ENCODE data around the gene IGSF22. TPM values are rescaled to one million over a fixed set of nuclear protein-coding genes. Genes with fewer than 3 reads are reported as not detected.
"Not testable (repeated sequence)": the region's sequence is repeated elsewhere in the genome, so short reads cannot be mapped to it uniquely, and the experiment has no call there.

Gene IGSF22
- total and polyA plus RNA-seq, 2 experiments from 2014 or later, result 0.03 to 0.82 TPM

DNA sequence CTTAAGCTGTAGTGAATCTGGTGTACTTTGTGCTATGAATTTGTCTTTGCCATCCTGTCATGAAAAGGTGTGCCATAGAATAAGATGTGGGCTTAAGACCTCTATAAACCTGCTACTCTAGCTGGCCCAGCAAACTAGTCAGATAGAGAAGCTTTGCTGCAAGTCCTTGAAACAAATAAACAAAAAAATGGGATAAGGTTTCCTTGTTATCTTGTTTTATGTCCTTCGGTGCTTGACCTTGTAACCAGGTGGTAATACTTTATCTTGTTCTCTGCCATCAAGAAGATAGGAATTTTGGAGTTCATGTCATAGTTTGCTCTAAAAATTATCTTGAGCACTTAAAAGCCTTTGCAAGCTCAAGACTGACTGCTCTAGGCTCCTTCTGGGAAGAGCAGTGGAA is 41.7 kb downstream of the IGSF22 start:
- Histone ChIP-seq H3K27ac (peak overlapping the region; percentile 11), H3K36me3 (no peaks in the 10 kb centered on the region), H3K4me1 (ENCODE audit: low read depth) (peaks cover 6% of the 10 kb centered on the region), H3K27me3 (no peaks in the 10 kb centered on the region), H3K9me3 (ENCODE audit: low read depth) (no peaks in the 10 kb centered on the region), H3K4me3 (no peak overlapping the region)
- TF ChIP-seq, protein P1, sequence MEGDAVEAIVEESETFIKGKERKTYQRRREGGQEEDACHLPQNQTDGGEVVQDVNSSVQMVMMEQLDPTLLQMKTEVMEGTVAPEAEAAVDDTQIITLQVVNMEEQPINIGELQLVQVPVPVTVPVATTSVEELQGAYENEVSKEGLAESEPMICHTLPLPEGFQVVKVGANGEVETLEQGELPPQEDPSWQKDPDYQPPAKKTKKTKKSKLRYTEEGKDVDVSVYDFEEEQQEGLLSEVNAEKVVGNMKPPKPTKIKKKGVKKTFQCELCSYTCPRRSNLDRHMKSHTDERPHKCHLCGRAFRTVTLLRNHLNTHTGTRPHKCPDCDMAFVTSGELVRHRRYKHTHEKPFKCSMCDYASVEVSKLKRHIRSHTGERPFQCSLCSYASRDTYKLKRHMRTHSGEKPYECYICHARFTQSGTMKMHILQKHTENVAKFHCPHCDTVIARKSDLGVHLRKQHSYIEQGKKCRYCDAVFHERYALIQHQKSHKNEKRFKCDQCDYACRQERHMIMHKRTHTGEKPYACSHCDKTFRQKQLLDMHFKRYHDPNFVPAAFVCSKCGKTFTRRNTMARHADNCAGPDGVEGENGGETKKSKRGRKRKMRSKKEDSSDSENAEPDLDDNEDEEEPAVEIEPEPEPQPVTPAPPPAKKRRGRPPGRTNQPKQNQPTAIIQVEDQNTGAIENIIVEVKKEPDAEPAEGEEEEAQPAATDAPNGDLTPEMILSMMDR (IDR thresholded peaks at IDR 0.05; ENCODE audit: low read depth, low read length), result no peak
- no peak for DNase-seq (ENCODE audit: low read depth in 1 of 2, low spot score in 1 of 2)

DNA sequence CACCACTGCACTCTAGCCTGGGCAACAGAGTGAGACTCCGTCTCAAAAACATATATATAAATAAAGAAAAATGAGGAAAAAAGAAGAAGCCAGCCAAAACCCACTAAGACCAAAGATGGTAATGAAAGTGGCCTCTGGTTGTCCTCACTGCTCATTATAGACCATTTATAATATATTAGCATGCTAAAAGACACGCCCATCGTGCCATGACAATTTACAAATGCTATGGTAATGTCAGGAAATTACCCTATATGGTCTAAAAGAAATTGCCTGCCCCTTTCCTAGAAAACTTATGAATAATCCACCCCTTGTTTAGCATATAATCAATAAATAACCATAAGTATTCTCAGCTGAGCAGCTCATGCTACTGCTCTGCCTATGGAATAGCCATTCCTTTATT is 43.5 kb downstream of the IGSF22 start:
- no peak for DNase-seq (ENCODE audit: low read depth in 1 of 2, low spot score in 1 of 2)
- no peaks in the 10 kb centered on the region for H3K27me3 ChIP-seq
- H3K9me3 ChIP-seq (ENCODE audit: low read depth), result no peaks in the 10 kb centered on the region
- H3K36me3 ChIP-seq, result no peaks in the 10 kb centered on the region
- TF ChIP-seq, protein P1 (IDR thresholded peaks at IDR 0.05; ENCODE audit: low read depth, low read length), result no peak
- peaks cover 6% of the 10 kb centered on the region for H3K4me1 ChIP-seq (ENCODE audit: low read depth)
- no peak overlapping the region for H3K27ac ChIP-seq
- no peak overlapping the region for H3K4me3 ChIP-seq

DNA sequence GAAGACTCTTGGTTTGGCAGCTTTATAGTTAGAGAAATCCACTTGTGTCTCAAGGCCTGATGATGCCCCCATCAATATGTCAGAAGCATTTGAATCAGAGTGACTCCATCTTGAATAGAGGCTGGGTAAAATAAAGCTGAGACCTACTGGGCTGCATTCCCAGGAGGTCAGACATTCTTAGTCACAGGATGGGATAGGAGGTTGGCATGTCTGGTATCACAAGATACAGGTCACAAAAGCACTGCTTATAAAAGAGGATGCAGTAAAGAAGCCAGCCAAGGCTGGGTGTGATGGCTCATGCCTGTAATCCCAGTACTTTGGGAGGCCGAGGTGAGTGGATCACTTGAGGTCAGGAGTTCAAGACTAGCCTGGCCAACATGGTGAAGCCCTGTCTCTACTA is 44.0 kb downstream of the IGSF22 start:
- not testable (repeated sequence) for H3K27me3 ChIP-seq; DNase-seq (ENCODE audit: low read depth in 1 of 2, low spot score in 1 of 2); H3K4me1 ChIP-seq (ENCODE audit: low read depth); H3K9me3 ChIP-seq (ENCODE audit: low read depth); H3K4me3 ChIP-seq; H3K27ac ChIP-seq; H3K36me3 ChIP-seq

DNA sequence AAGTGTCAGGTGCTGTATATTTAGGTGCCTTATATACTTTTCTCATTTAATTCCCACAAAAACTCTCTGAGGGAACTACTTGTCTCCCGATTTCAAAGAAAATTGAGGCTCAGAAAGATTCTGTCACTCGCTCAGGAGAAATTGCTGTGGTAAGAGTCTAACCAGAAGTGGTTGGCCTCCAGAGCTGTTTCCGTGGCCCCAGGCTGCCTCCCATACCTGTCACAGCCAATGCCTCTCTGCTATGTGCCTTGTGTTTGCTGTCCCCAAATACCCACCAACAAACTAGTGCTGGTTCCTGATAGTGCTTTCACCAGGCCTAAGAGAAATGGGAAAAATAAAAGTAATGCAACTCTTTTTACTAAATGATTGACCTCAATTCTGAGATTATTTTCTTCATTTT is 48.4 kb downstream of the IGSF22 start:
- TF ChIP-seq, protein P1 (IDR thresholded peaks at IDR 0.05; ENCODE audit: low read depth, low read length), result no peak
- H3K36me3 ChIP-seq, result no peaks in the 10 kb centered on the region
- no peak overlapping the region for H3K27ac ChIP-seq
- no peaks in the 10 kb centered on the region for H3K27me3 ChIP-seq
- no peaks in the 10 kb centered on the region for H3K4me1 ChIP-seq (ENCODE audit: low read depth)
- H3K4me3 ChIP-seq, result no peak overlapping the region
- no peak for DNase-seq (ENCODE audit: low read depth in 1 of 2, low spot score in 1 of 2)
- H3K9me3 ChIP-seq (ENCODE audit: low read depth), result no peaks in the 10 kb centered on the region

DNA sequence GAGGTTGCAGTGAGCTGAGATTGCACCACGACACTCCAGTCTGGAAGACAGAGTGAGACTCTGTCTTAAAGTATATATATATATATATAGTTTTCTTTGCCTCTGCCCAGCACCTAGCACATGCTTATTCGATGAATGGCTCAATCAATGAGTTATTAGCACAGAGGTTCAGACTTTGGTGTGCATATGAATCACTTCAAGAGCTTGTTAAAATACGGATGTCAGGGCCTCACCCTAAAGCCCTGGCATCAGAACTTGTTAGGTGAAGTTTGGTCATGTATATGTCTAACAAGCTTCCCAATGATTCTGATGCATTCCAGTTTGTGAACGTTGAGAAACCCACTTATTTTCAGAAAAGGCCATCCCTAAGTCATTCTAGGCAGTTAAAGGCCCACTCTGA is 49.2 kb downstream of the IGSF22 start:
- H3K27me3 ChIP-seq, result no peaks in the 10 kb centered on the region
- DNase-seq (ENCODE audit: low read depth in 1 of 2, low spot score in 1 of 2), result no peak
- H3K27ac ChIP-seq, result no peak overlapping the region
- H3K4me3 ChIP-seq, result no peak overlapping the region
- TF ChIP-seq, protein P1 (IDR thresholded peaks at IDR 0.05; ENCODE audit: low read depth, low read length), result no peak
- no peaks in the 10 kb centered on the region for H3K4me1 ChIP-seq (ENCODE audit: low read depth)
- H3K9me3 ChIP-seq (ENCODE audit: low read depth), result no peaks in the 10 kb centered on the region
- H3K36me3 ChIP-seq, result no peaks in the 10 kb centered on the region

DNA sequence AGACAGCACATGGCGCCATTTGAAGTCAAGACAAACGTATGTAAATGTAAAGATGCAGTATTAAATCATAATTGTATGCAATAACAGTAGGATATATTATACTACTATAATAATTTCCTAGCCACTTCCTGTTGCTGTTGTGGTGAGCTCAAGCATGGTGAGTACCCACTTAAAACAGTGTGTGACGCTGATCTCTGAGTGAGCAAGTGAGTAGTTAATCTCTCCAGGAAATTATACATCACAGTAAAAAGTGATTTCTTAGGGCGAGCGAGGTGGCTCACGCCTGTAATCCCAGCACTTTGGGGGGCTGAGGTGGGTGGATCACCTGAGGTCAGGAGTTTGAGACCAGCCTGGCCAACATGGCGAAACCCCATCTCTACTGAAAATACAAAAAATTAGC is 53.8 kb downstream of the IGSF22 start:
- DNase-seq (ENCODE audit: low read depth in 1 of 2, low spot score in 1 of 2), result peak in 1 of 2 donors; percentile 20
- H3K36me3 ChIP-seq; H3K4me1 ChIP-seq (ENCODE audit: low read depth); H3K9me3 ChIP-seq (ENCODE audit: low read depth); H3K4me3 ChIP-seq; H3K27me3 ChIP-seq; H3K27ac ChIP-seq: not testable (repeated sequence)

DNA sequence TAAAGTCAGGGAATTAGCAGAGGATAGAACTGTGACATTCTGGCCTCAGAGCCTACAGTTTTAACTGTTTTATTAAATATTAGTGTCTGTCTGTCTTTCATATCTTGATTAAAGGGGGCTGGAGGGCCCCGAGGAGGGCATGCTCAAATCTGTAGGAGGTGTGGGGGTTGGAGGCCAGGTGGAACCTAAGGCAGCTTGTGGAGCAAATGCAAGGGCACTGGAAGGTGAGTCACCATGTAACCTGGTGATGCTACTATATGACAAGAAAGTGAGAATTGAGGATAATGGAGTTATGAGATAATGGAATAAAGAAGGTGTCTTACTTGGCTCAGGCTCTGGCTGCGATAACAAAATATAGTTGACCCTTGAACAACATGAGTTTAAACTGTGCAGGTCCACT is 54.7 kb downstream of the IGSF22 start:
- H3K27ac ChIP-seq, result no peak overlapping the region
- H3K36me3 ChIP-seq, result no peaks in the 10 kb centered on the region
- no peak for DNase-seq (ENCODE audit: low read depth in 1 of 2, low spot score in 1 of 2)
- H3K4me3 ChIP-seq, result no peak overlapping the region
- TF ChIP-seq, protein P1 (IDR thresholded peaks at IDR 0.05; ENCODE audit: low read depth, low read length), result no peak
- no peaks in the 10 kb centered on the region for H3K4me1 ChIP-seq (ENCODE audit: low read depth)
- H3K9me3 ChIP-seq (ENCODE audit: low read depth), result no peaks in the 10 kb centered on the region
- H3K27me3 ChIP-seq, result no peaks in the 10 kb centered on the region

All from cardiac muscle cell (in vitro differentiated cells and primary cell).